Lung (tissue), 12 donors: ENCODE data around the gene AGAP1. TPM values are rescaled to one million over a fixed set of nuclear protein-coding genes. Genes with fewer than 3 reads are reported as not detected.
A peak's percentile ranks its signal among the peaks of the same experiment; 100 is the strongest.

Experiments used
- ATAC-seq: fragments of 200-7000 bp; cut with Tn5 transposase; one replicate; pipeline ENCODE4 v1.9.1; 2020; ENCODE audit warnings: moderate number of reproducible peaks; ENCODE audit not compliant: insufficient read depth, low FRiP score
- DNase-seq, 3 donors: peaks; one replicate each; pipeline ENCODE4 v3.0.0-alpha.2; 2013 to 2017
- H3K27ac ChIP-seq, 2 donors: one replicate each; pipeline ENCODE4 v1.5.1; 2013; ENCODE audit warnings: mild to moderate bottlenecking in 2 of 2, moderate library complexity in 2 of 2, control low read depth in 1 of 2, inconsistent platforms in 1 of 2, low read depth in 1 of 2, low read length in 1 of 2
- H3K27me3 ChIP-seq, 3 donors: one replicate each; pipeline ENCODE4 v1.5.1; 2013; ENCODE audit warnings: low read length in 2 of 3; ENCODE audit not compliant: control insufficient read depth in 3 of 3, insufficient read depth in 3 of 3
- H3K36me3 ChIP-seq, 4 donors: one replicate each; pipeline ENCODE4 v1.5.1; 2013; ENCODE audit warnings: low read length in 4 of 4, mild to moderate bottlenecking in 1 of 4, moderate library complexity in 1 of 4; ENCODE audit not compliant: control insufficient read depth in 4 of 4, insufficient read depth in 4 of 4
- H3K4me1 ChIP-seq, 5 donors: one replicate each; pipeline ENCODE4 v1.5.1; 2013; ENCODE audit warnings: low read length in 5 of 5, mild to moderate bottlenecking in 2 of 5, moderate library complexity in 1 of 5; ENCODE audit not compliant: control insufficient read depth in 5 of 5, insufficient read depth in 5 of 5
- H3K4me3 ChIP-seq: one replicate; pipeline ENCODE4 v1.5.1; 2013; ENCODE audit warnings: mild to moderate bottlenecking, control low read depth, moderate library complexity
- H3K9ac ChIP-seq, 2 donors: one replicate each; pipeline ENCODE4 v1.5.1; 2013; ENCODE audit warnings: low read length in 2 of 2, control low read depth in 1 of 2; ENCODE audit not compliant: insufficient read depth in 1 of 2
- H3K9me3 ChIP-seq, 4 donors: one replicate each; pipeline ENCODE4 v1.5.1; 2013; ENCODE audit warnings: low read length in 3 of 4, mild to moderate bottlenecking in 1 of 4, moderate library complexity in 1 of 4; ENCODE audit not compliant: control insufficient read depth in 4 of 4, insufficient read depth in 3 of 4
- CTCF ChIP-seq: IDR thresholded peaks from 2 replicates; pipeline ENCODE4 v1.5.1; 2012; ENCODE audit warnings: mild to moderate bottlenecking; ENCODE audit errors: control extremely low read depth, extremely low read depth
- WGBS, 2 donors: extraction: QIAGEN DNeasy Blood & Tissue Kit; methylation state at CpG; one replicate each; pipeline ENCODE4 v1.1.7; 2013; 5-methylcytosine and 5-hydroxymethylcytosine counted together
- polyA plus RNA-seq, 2 donors: library from polyadenylated mRNA; stranded (reverse); fragments of 200-250 nt; gene quantifications; one replicate each; pipeline ENCODE4 v1.2.1, GENCODE V29; 2013
- total RNA-seq, 2 donors: library from RNA; depleted of rRNA in 1 of 2; stranded (reverse); fragments of >200 nt in 1 of 2; gene quantifications; one replicate each; pipeline ENCODE4 v1.2.1, GENCODE V29; 2014 to 2021
- donor health status: control.
- donor health status: control.
- donor health status: Bipolar disorder and iron deficiency.
- donor health status: healthy.
- donor health status: DM: yes; HTN: yes; CAD: no.

AGAP1 gene
- total and polyA plus RNA-seq, 4 donors = 6.6 to 39.4 (median 20.2) TPM

GRCh38 chr2:235458839-235459273 is 35.0 kb upstream of the AGAP1 start:
- peak; percentile 9 for ATAC-seq
- Histone ChIP-seq H3K27me3 (no peaks in the 10 kb centered on the region), H3K9me3 (no peaks in the 10 kb centered on the region), H3K4me1 (peaks cover 0 to 3% (median 2%) of the 10 kb centered on the region in 5 donors), H3K27ac (no peak overlapping the region), H3K4me3 (no peak overlapping the region), H3K9ac (no peak overlapping the region), H3K36me3 (no peaks in the 10 kb centered on the region)
- TF ChIP-seq CTCF = no peak
- WGBS, 2 donors = 48 to 68% methylated on average over 7 of the region's 7 CpGs
- DNase-seq = peak; percentile 17 to 53 (median 24)

GRCh38 chr2:235460548-235461047 is 33.2 kb upstream of the AGAP1 start:
- ATAC-seq = no peak

GRCh38 chr2:235461763-235462414 is 32.0 kb upstream of the AGAP1 start:
- H3K9me3 ChIP-seq = no peaks in the 10 kb centered on the region
- no peak overlapping the region for H3K9ac ChIP-seq
- DNase-seq = no peak
- no peaks in the 10 kb centered on the region for H3K27me3 ChIP-seq
- 82 to 86% methylated on average over 12 of the region's 12 CpGs for WGBS, 2 donors
- H3K27ac ChIP-seq = no peak overlapping the region
- ATAC-seq = no peak
- TF ChIP-seq CTCF = no peak
- no peaks in the 10 kb centered on the region for H3K36me3 ChIP-seq
- H3K4me1 ChIP-seq = peaks cover 0 to 7% (median 3%) of the 10 kb centered on the region in 5 donors
- no peak overlapping the region for H3K4me3 ChIP-seq

More at GRCh38 chr2:235460548-235461047, 33.2 kb upstream of the AGAP1 start:
- WGBS, 2 donors = 83 to 86% methylated on average over 8 of the region's 8 CpGs
- no peak overlapping the region for H3K9ac ChIP-seq
- no peak for TF ChIP-seq CTCF
- no peaks in the 10 kb centered on the region for H3K27me3 ChIP-seq
- H3K4me3 ChIP-seq = no peak overlapping the region
- H3K27ac ChIP-seq = no peak overlapping the region
- no peaks in the 10 kb centered on the region for H3K36me3 ChIP-seq
- H3K9me3 ChIP-seq = no peaks in the 10 kb centered on the region
- DNase-seq = no peak
- peaks cover 0 to 7% (median 3%) of the 10 kb centered on the region in 5 donors for H3K4me1 ChIP-seq
